Prostate gland (tissue), 2 donors: Measurements from ENCODE around the gene MYOC.
"Not testable (repeated sequence)": the region's sequence is repeated elsewhere in the genome, so short reads cannot be mapped to it uniquely, and the experiment has no call there.

Experiments used
- POLR2AphosphoS5 ChIP-seq: sonication (generic); formaldehyde crosslinking; IDR thresholded peaks from one replicate; pipeline ENCODE4 v1.6.1; 2017; ENCODE audit warnings: antibody characterized with exemption
- TF ChIP-seq, protein P1 (sequence below), 4 experiments: fragments of 200-600 bp in 2 of 4; fragments of 450-650 bp in 2 of 4; sonication (generic) in 2 of 4; IDR thresholded peaks; 1 replicate in 3 of 4; 2 replicates in 1 of 4; pipeline ENCODE4 v1.5.1; 2016 to 2019; ENCODE audit warnings: antibody characterized with exemption in 4 of 4, mild to moderate bottlenecking in 2 of 4, moderate library complexity in 2 of 4

- not testable (repeated sequence) for TF ChIP-seq POLR2AphosphoS5
- TF ChIP-seq, protein P1, sequence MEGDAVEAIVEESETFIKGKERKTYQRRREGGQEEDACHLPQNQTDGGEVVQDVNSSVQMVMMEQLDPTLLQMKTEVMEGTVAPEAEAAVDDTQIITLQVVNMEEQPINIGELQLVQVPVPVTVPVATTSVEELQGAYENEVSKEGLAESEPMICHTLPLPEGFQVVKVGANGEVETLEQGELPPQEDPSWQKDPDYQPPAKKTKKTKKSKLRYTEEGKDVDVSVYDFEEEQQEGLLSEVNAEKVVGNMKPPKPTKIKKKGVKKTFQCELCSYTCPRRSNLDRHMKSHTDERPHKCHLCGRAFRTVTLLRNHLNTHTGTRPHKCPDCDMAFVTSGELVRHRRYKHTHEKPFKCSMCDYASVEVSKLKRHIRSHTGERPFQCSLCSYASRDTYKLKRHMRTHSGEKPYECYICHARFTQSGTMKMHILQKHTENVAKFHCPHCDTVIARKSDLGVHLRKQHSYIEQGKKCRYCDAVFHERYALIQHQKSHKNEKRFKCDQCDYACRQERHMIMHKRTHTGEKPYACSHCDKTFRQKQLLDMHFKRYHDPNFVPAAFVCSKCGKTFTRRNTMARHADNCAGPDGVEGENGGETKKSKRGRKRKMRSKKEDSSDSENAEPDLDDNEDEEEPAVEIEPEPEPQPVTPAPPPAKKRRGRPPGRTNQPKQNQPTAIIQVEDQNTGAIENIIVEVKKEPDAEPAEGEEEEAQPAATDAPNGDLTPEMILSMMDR (IDR thresholded peaks at IDR 0.05), result not testable (repeated sequence)
Observed at GRCh38 chr1:171600310-171600709, 52.2 kb downstream of the MYOC start.
